HPDE6-E6E7 (cell line): Measurements from ENCODE around the gene CHCHD6.

Experiments used
- DNase-seq: peaks from one replicate; pipeline ENCODE4 v3.0.0; 2011; ENCODE audit warnings: missing footprints; ENCODE audit errors: extremely low spot score

Gene CHCHD6

DNA sequence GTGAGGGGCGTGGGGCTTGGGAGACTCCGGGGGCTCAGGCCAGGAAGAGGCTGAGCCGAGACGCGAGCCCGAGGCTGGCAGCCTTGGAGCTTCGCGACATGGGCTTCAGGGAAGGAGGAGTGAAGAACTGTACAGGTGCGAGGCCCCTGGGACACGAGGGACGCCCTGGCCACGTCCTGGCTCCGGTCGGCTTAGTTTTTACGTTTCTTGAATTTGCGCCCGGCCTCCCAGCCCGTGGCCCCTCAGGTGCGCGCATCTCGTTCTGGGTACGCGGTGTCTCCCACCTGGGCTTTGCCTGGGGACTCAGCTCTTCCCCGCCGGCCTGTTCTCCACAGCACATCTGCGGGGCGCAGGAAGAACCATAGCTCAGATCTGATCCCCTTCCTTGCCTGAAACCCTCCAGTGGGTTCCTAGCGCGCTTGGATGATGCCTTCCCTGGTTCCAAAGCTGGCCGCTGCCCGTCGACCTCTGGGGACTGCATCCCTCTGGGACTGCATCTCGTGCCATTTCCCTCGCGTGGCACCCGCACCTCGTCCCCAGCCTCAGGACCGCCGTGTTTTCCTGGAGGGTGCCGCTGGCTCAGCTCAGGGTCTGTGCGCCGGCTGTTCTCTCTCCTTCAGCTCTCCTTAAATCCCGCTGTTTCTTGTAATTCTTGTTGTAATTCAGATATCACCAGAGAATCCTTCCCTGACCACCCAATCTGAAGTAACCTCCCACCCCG is 614 bp downstream of the CHCHD6 start:
- no peak for DNase-seq

DNA sequence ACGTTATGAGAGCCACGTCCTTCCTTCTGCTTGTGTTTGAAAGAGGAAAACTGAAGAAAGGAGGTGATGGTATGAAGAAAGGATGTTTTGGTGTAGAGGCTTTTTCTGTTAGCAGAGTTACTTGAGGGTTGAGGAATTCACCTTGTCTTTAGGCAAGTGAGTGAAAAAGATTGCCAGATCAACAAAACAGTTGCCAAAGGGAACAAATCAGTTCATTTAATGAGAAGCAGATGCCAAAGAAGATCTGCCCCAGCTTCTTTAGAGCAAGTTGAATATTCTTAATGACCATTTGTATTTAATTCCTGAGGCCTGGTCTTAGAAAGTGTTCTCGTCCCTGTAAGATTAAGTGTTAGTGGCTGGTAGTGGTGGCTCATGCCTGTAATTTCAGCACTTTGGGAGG is 2.6 kb downstream of the CHCHD6 start:
- no peak for DNase-seq

- no peak for DNase-seq
These were observed 7.2 kb downstream of the CHCHD6 start for GRCh38 chr3:126711121-126711760.

- no peak for DNase-seq
These were observed 9.2 kb downstream of the CHCHD6 start for GRCh38 chr3:126713199-126713598.

DNA sequence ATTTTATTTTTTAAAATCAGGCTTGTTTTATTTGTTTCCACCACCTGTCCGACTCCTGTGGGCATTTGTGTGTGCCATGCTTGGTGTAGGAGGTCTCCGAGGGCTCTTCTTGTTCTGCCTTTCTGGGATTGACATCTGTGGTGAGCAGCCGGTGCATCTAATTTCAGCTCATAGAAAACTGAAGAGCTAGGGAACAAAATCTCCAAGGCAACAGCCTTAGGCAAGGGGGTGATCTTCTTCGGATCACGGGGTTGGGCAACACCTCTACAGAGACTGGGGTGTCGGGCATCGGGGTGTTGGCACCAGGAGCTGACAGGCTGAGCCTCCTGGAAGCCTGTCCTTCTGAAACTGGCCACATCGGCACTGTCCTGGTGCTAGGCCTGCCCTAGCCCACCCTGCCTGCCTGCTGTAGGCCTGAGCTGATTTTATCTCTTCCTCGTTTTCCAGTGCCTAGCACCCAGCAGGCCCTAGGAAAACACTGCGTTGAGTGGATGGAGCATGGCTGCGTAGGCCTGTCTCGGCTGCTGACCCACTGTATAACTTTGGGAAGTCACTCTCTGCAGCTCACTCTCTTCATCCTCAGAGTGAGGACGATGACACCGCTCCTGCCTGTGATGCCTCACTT is 10.3 kb downstream of the CHCHD6 start:
- no peak for DNase-seq

DNA sequence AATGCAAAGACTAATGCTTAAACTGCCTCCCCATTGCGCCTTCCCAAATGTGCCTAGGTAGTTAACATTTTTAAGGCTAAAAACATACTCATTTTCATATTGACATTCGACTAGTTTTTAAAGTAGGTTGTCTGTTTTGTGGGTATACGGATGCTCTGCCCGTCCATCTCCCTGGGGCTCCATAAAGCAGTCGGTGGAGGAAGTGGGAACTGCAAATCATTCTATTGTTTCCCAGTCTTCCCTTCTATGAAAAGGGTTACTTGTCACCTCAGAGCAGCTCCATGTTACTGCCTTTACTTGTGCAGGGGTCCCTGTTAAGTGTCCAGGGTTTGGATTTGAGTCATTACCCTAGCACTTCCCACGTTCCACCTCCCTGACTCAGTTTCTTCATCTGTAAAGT is 10.9 kb downstream of the CHCHD6 start:
- no peak for DNase-seq

GRCh38 chr3:126715432-126715831 is 11.4 kb downstream of the CHCHD6 start:
- DNase-seq = no peak

DNA sequence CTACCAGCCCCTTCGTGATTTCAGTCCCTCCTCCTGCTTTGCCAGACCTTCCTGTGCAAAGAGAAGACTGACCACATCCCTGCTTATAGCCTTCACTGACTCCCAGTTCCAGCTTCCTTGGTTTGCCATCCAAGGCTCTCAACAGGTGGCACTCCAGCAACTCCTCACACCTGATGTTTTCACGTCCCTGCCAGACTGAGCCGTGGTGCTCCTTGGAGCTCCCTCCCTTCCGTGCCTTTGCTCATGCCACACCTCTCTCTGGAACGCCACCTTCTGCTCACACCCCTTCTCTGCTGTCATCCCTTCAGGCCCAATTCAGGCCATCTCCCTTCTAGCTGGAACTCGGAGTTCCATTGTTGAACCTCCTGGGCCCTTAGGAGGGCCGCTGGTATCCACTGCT is 12.0 kb downstream of the CHCHD6 start:
- DNase-seq = no peak

- no peak for DNase-seq
These were observed 14.8 kb downstream of the CHCHD6 start for GRCh38 chr3:126718561-126719445.

DNA sequence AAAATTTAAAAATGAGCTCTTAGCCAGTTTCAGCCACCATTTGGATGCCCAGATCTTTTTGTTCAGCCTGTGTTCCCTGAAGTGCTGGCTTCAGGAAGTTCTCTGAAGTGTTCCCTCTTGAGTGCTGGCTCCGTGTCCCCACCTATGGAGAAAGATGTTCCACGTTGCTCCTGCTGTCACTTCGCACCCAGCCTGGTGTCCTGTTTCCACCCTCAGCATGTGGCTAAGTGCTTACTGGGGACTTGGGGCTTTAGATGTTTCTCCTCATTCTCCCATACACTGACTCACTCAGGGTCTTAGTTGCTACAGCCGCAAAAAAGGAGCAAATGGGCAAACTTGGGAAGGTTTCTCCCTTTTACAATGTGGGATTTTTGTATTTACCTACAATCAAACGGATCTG is 16.6 kb downstream of the CHCHD6 start:
- DNase-seq = no peak

DNA sequence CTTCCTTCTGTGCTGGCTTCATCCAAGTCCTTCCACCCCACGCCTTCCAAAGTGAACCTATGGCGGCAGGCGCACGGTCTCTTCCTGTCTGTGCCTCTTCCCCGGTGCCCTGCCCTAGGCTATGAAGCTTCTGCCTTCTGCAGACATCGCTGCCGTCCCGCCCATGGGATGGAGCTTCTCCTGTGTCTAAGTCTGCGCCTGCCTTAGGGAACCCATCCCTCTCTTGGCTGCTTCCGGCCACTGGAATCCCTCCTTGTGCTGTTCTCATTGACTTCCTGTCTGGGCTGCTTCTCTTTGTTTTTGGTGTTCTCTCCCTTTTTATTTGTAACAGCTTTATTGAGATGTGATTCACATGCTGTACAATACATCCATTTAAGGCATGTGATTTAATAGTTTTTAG is 17.2 kb downstream of the CHCHD6 start:
- DNase-seq = no peak

GRCh38 chr3:126723237-126723636 is 19.2 kb downstream of the CHCHD6 start:
- no peak for DNase-seq

GRCh38 chr3:126723801-126724200 is 19.8 kb downstream of the CHCHD6 start:
- no peak for DNase-seq

GRCh38 chr3:126728680-126729079 is 24.6 kb downstream of the CHCHD6 start:
- DNase-seq = no peak

DNA sequence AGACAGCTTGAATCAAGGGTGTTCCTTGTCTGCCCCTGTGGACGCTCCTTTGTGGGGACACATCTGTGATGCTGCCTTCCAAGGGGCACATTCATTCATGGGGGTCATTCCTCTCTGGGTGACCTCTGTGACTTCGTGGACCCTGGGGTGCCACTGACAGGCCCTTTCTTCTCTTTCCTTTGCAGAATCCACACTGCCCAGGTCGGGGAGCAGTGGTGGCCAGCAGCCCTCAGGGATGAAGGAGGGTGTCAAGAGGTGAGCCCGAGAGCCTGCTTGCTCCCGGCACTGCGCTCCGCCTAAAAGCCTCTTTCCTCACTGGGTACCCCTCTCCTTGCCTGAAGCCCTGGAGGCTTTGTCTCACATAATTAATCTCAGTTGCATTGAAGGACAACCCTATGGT is 26.3 kb downstream of the CHCHD6 start:
- DNase-seq = no peak

GRCh38 chr3:126731044-126731443 is 27.0 kb downstream of the CHCHD6 start:
- DNase-seq = no peak

DNA sequence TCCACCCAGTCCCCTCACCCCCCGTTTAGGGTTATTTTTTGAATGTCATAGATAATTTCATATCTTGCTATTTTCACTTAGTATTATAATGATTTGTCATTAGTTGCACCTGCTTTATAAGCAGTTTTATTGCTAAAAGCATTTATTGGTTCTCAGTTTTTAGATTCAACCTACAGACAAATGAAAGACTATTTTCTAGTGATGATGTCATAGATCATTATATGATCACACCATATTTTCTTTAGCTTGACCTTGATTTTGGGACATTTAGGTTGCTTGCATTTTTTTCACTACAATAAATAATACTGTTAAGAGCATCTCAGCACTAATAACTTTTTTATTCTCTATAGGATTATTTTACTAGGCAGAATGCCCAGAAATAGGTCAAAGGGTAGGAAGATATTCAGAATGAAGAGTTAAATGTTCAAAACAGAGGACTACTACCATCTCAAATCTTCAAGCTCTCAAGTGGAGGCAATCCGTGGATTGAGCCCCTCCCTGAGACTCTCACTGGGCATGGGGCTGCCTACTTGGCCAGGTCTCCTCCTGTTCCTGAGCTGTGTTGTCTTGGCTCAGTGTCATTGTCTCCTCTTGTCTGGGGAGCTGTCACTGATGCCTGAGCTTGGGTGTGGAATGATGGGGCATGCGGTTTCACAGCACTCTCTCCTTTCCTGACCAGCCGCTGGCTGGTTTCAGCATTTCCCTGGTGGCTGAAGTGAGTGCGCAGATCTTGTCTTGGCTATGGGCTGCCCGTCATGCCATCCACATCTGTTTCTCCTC is 28.4 kb downstream of the CHCHD6 start:
- no peak for DNase-seq

- no peak for DNase-seq
These were observed 29.0 kb downstream of the CHCHD6 start for GRCh38 chr3:126733061-126733430.

DNA sequence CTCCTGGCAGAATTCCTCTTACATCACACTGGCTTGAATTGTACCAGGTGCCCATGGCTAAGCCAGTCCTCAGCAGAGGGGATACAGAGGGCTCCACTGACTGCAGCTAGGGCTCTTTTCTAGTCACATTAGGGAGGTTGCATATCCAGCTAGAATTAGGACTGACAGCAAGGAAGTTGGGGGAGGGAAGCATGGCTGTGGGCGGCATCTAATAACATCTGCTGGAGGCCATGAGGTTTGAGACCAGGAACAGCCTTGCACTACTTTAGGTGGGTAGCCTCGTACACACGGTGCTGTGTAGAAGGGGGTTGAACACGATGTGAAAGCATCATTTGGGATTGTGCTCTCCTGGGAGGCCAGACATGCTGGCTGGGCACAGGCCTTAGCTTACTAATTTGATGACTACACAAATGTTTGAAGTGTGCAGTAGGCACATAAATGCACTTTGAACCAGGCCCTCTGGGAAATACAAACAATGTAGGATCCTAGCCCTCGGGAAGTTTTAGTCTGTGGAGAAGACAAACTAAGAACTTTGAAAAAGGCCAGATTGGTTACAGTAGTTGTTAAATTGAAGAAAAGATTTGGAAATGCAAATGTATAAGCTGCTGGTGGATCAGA is 30.2 kb downstream of the CHCHD6 start:
- DNase-seq = no peak

DNA sequence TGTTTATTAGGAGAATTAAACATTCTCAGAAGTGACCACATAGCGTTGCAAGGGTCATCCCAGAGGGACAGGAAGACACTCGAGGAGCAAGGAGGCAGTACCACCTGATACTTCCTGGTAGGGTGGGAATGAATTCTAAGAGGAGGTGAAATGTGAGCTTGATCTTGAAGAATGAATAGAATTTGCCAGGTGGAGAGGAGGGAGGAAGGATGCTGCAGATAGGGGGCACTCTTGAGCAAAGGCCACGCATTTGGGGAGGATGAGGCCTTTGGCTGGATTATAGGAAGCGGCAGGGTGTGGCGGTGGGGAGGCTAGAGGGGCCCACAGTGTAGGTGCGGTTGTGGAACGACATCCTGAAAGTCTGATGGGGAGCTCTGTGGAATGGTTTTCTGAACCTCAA is 33.5 kb downstream of the CHCHD6 start:
- no peak for DNase-seq

DNA sequence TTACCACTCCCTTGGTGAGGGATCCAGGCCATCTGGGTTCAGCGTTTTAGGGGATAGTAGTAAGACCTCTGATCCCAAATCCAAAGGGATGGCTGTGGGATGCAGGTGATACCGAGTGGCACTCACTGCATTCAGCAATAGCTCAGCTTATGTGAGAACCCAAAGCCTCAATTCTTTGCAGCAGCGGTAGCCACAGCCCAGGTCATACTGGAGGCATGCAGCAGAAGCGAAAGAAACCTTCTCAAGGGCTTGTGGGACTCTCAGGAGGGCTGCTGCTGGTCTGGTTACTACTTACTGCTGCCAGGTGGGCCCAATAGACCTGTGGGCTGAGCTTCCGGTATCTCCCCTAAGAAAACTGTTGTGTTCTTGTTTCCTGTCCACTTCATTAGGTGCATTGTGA is 38.0 kb downstream of the CHCHD6 start:
- no peak for DNase-seq
